ENCODE results near the gene FAM209A. TPM values are rescaled to one million over a fixed set of nuclear protein-coding genes. Genes with fewer than 3 reads are reported as not detected.

The FAM209A gene
- total RNA-seq, 1 donor from 2014 or later: not detected

- no peak for DNase-seq (ENCODE audit: low read depth)
- no peak for TF ChIP-seq CTCF (IDR thresholded peaks at IDR 0.05; ENCODE audit: insufficient read depth, low read length, poor library complexity, severe bottlenecking)
- Histone ChIP-seq H3K27me3 (ENCODE audit: control insufficient read depth, insufficient read depth, low read length) (no peaks in the 10 kb centered on the region), H3K4me3 (ENCODE audit: low read depth, low read length) (no peak overlapping the region), H3K36me3 (ENCODE audit: control insufficient read depth, insufficient read depth, low read length) (no peaks in the 10 kb centered on the region)
These were observed 42.1 kb downstream of the FAM209A start for GRCh38 chr20:56566621-56567020.

GRCh38 chr20:56570832-56571231 is 46.3 kb downstream of the FAM209A start:
- no peak for TF ChIP-seq CTCF (IDR thresholded peaks at IDR 0.05; ENCODE audit: insufficient read depth, low read length, poor library complexity, severe bottlenecking)
- no peaks in the 10 kb centered on the region for H3K36me3 ChIP-seq (ENCODE audit: control insufficient read depth, insufficient read depth, low read length)
- H3K27me3 ChIP-seq (ENCODE audit: control insufficient read depth, insufficient read depth, low read length): no peaks in the 10 kb centered on the region
- H3K4me3 ChIP-seq (ENCODE audit: low read depth, low read length): no peak overlapping the region
- no peak for DNase-seq (ENCODE audit: low read depth)

GRCh38 chr20:56572172-56572571 is 47.6 kb downstream of the FAM209A start:
- TF ChIP-seq CTCF (IDR thresholded peaks at IDR 0.05; ENCODE audit: insufficient read depth, low read length, poor library complexity, severe bottlenecking): no peak
- DNase-seq (ENCODE audit: low read depth): no peak
- no peak overlapping the region for H3K4me3 ChIP-seq (ENCODE audit: low read depth, low read length)
- no peaks in the 10 kb centered on the region for H3K36me3 ChIP-seq (ENCODE audit: control insufficient read depth, insufficient read depth, low read length)
- H3K27me3 ChIP-seq (ENCODE audit: control insufficient read depth, insufficient read depth, low read length): no peaks in the 10 kb centered on the region

GRCh38 chr20:56573986-56574385 is 49.4 kb downstream of the FAM209A start:
- no peak for DNase-seq (ENCODE audit: low read depth)
- TF ChIP-seq CTCF (IDR thresholded peaks at IDR 0.05; ENCODE audit: insufficient read depth, low read length, poor library complexity, severe bottlenecking): no peak
- Histone ChIP-seq H3K36me3 (ENCODE audit: control insufficient read depth, insufficient read depth, low read length) (no peaks in the 10 kb centered on the region), H3K4me3 (ENCODE audit: low read depth, low read length) (no peak overlapping the region), H3K27me3 (ENCODE audit: control insufficient read depth, insufficient read depth, low read length) (no peaks in the 10 kb centered on the region)

GRCh38 chr20:56574531-56575142 is 50.1 kb downstream of the FAM209A start:
- Histone ChIP-seq H3K36me3 (ENCODE audit: control insufficient read depth, insufficient read depth, low read length) (no peaks in the 10 kb centered on the region), H3K4me3 (ENCODE audit: low read depth, low read length) (no peak overlapping the region), H3K27me3 (ENCODE audit: control insufficient read depth, insufficient read depth, low read length) (no peaks in the 10 kb centered on the region)
- DNase-seq (ENCODE audit: low read depth): no peak
- TF ChIP-seq CTCF (IDR thresholded peaks at IDR 0.05; ENCODE audit: insufficient read depth, low read length, poor library complexity, severe bottlenecking): no peak

- Histone ChIP-seq H3K36me3 (ENCODE audit: control insufficient read depth, insufficient read depth, low read length) (no peaks in the 10 kb centered on the region), H3K27me3 (ENCODE audit: control insufficient read depth, insufficient read depth, low read length) (no peaks in the 10 kb centered on the region), H3K4me3 (ENCODE audit: low read depth, low read length) (no peak overlapping the region)
- no peak for TF ChIP-seq CTCF (IDR thresholded peaks at IDR 0.05; ENCODE audit: insufficient read depth, low read length, poor library complexity, severe bottlenecking)
- no peak for DNase-seq (ENCODE audit: low read depth)
These were observed 50.6 kb downstream of the FAM209A start for GRCh38 chr20:56575157-56575556.

Data from kidney epithelial cell (primary cell).